HEK293T (cell line): ENCODE data around the gene FABP6.

ENCODE experiments used
- SUZ12 ChIP-seq: fragments of 450-650 bp; IDR thresholded peaks from 2 replicates; pipeline ENCODE4 v1.6.1; 2016; ENCODE audit warnings: mild to moderate bottlenecking
- ZNF384 ChIP-seq: fragments of 450-650 bp; IDR thresholded peaks from 2 replicates; pipeline ENCODE4 v1.6.1; 2016

GRCh38 chr5:160281275-160281674 lies 52.0 kb downstream of the FABP6 start:
- TF ChIP-seq ZNF384 (no peak), SUZ12 (no peak)
